Measurements from ENCODE around the gene MUC2.

DNA sequence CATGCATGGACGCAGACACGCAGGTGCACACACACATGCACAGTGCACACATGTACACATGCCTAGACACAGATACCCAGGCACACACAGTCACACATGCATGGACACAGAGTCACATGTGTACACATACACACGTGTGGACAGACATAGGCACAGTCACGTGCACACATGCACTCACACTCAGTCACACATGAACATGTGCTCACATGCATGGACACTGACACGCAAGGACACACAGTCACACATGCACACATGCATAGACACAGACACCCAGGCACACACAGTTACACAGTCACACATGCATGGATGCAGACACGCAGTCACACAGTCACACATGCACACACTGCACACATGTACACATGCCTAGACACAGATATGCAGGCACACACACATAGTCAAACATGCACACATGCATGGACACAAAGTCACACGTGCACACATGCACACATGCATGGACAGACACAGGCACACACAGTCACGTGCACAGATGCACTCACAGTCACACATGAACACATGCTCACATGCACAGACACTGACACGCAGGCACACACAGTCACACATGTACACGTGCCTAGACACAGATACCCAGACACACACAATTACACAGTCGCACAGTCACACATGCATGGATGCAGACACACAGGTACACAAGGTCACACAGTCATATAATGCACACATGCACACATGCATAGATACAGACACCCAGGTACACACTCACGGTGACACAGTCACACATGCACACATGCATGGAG, 16.8 kb downstream of the MUC2 start:
- TF ChIP-seq, protein P1, sequence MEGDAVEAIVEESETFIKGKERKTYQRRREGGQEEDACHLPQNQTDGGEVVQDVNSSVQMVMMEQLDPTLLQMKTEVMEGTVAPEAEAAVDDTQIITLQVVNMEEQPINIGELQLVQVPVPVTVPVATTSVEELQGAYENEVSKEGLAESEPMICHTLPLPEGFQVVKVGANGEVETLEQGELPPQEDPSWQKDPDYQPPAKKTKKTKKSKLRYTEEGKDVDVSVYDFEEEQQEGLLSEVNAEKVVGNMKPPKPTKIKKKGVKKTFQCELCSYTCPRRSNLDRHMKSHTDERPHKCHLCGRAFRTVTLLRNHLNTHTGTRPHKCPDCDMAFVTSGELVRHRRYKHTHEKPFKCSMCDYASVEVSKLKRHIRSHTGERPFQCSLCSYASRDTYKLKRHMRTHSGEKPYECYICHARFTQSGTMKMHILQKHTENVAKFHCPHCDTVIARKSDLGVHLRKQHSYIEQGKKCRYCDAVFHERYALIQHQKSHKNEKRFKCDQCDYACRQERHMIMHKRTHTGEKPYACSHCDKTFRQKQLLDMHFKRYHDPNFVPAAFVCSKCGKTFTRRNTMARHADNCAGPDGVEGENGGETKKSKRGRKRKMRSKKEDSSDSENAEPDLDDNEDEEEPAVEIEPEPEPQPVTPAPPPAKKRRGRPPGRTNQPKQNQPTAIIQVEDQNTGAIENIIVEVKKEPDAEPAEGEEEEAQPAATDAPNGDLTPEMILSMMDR (conservative IDR thresholded peaks at IDR 0.05; ENCODE audit: low read depth, low read length) = no peak
- no peak for TF ChIP-seq EZH2phosphoT487 (IDR thresholded peaks at IDR 0.05; ENCODE audit: borderline replicate concordance, low read length)

Data from PC-3 (cell line).